OCI-LY7 (cell line): ENCODE measurements around the gene USP43.

Experiments used
- CTCF ChIP-seq: fragments of 200-600 bp; sonication (generic); conservative IDR thresholded peaks from 2 replicates; pipeline ENCODE4 v1.5.1; 2014; ENCODE audit warnings: mild to moderate bottlenecking, antibody characterized with exemption, low read length, moderate library complexity, mixed read lengths
- EZH2phosphoT487 ChIP-seq: fragments of 200-600 bp; sonication (generic); IDR thresholded peaks from 2 replicates; pipeline ENCODE4 v1.6.1; 2018; ENCODE audit warnings: low read depth, borderline replicate concordance, mild to moderate bottlenecking, mixed run types, antibody characterized with exemption, low read length, moderate library complexity, mixed read lengths

GRCh38 chr17:9632741-9633140, 12.6 kb upstream of the USP43 start:
- TF ChIP-seq CTCF (no peak), EZH2phosphoT487 (no peak)
